Hindlimb muscle (tissue), 1 donor: ENCODE measurements around the gene HMGCS2. TPM values are rescaled to one million over a fixed set of nuclear protein-coding genes. Genes with fewer than 3 reads are reported as not detected.
"Not testable (repeated sequence)": the region's sequence is repeated elsewhere in the genome, so short reads cannot be mapped to it uniquely, and the experiment has no call there.

Experiments
- DNase-seq: peaks from one replicate; pipeline ENCODE4 v3.0.0-alpha.2; 2013
- polyA plus RNA-seq: library from polyadenylated mRNA; unstranded; fragments of 120-200 nt; gene quantifications from one replicate; pipeline ENCODE4 v1.2.1, GENCODE V29; 2013; ENCODE audit not compliant: insufficient read length

The HMGCS2 gene
- polyA plus RNA-seq, 1 donor = not detected

DNA sequence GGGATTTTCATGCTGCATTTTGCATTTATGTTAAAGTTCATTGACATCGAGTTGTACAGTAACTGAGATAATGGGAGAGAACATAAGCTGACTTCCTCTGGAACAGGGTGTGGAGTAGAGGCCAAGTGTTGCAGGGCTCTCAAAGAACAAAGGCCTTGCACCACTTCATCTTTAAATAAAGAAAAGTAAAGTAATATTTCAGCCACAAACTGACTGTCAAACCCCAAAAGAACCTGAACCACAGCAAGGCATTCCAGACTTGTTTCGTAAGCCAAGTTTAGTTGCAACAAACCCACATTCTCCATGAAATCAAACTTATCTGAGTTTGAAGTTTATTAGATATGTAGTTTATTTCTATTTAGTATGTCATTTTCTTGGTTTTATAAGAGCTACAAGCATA is 19.1 kb upstream of the HMGCS2 start:
- no peak for DNase-seq

DNA sequence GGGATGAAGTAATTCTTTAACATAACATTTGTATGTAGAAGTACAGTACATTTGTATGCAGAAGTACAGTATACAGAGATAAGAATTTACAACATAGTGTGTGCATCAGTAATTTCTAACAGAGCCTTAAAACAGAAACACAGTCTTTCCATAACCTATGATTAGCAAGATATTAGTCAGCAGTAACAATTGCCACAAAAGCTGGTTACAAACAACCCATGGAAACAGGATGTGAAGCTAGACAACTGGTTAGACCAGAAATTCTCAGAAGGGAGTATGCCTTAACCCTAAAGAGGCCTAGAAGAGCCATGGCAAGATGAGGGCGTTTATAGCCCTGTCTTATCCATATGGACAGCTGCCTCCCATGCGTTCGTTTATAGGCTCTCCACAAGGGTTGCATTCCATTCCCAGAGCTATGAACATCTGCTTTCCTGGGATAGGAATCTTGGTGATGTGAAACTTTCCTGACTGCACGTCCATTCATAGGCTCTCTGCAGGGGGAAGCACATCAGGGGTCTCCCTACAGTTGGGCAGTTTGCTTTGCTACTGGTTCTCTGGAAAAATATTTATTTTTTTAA is 17.9 kb upstream of the HMGCS2 start:
- not testable (repeated sequence) for DNase-seq

DNA sequence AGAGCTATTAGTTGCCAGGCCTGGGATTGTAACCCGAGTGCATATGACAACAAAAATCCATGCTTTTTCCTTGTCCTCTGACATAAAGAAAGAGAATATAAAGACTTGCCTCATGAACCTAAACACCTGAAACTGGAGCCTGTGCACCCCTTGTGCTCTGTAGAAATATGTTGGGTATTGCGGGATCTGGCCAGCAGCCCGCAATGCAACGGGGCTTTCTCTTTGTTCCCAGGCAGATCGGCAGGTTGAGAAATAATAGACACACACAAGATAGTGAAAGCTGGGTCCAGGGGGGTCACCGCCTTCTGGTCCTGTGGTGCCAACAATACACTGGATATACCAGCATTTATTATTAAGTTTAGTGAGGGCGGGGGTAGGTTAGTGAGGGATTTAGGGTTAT is 17.3 kb upstream of the HMGCS2 start:
- not testable (repeated sequence) for DNase-seq

DNA sequence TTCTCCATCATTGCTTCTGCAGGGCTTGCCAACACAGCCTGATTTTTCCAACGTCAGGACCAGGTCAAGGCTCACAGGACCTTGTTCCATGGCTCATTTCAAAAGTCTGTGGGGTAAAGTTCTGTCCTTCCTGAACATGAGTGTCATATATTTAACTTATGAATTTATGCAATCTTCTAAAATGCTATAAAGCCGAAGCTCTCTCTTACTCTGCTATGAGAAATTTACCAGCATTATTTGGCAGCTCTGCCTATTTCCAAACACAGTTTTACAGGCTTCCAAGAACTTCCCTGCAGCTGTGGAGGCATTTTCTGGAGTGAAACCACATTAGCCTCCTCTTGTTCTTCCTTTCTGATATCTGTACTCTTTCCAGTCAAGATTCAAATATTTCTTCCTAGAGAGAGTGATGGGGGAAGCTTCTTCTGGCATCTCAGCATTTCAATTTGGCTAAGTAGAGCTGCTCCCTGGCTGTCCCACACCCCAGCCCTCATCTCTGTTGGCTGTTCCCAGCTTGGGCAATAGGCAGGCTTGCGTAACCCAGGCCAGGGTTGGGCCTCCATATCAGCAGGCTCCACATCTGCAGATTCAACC is 15.6 kb upstream of the HMGCS2 start:
- no peak for DNase-seq

DNA sequence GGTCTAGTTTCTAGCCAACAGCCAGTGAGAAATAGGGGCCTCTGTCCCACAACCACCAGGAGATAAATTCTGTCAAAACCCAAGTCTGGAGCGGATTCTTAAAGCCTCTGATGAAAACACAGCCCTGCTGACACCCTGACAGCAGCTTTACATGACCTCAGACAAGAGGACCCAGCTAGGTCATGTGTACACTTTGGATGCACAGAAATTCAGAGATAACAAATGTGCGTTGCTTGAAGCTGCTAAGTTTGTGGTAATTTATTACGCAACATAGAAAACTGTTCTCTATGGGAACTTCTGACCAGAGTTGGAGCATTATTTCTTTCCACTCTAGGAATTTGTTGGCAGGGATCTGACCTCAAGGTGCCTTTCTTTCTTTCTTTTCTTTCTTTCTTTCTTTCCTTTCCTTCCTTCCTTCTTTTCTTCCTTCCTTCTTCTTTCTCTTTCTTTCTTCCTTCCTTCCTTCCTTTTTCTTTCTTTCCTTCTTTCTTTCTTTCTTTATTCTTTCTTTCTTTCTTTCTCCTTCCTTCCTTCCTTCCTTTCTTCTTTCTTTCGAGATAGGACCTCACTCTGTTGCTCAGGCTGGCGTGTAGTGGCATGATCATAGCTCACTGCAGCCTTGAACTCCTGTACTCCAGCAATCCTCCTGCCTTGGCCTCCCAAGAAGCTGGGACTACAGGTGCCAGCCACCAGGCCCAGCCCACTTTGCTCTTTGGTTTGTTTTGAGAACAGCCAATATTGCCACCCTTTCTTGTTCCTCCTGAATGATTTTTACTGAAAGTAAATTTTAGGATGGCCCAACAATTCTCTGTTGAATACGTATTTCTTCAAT is 14.9 kb upstream of the HMGCS2 start:
- DNase-seq = no peak

DNA sequence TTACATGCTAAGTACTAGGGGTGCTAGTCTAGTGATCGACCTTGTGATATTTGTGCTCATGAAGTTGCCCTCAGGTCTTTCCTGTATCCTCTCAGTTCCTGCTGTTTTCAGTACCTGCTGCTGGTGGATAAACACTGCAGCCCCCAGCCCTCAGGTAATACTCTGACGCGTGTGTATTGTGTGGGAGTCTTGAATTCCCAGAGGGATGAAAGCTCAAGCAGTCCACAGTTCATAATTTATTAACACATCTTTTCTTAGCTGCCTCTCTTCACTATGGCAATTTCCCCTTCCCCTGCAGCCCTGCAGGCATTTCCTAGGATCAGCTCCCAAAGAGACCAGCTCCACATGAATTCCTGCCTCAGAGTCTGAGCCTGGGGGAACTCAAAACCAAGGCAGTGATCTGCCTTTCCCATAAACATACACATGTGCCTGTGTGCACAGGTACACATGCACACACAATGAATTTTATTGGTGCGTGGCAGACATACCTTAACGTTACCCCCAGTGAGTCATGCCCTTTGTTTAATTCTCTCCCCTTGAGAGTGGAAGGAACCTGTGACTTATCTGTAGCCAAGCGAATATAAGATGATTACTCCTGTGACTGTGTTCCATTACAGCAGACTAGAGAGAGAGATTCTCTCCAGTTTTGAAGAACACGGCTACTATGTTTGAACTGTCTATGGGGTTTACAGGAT is 14.1 kb upstream of the HMGCS2 start:
- DNase-seq = no peak

DNA sequence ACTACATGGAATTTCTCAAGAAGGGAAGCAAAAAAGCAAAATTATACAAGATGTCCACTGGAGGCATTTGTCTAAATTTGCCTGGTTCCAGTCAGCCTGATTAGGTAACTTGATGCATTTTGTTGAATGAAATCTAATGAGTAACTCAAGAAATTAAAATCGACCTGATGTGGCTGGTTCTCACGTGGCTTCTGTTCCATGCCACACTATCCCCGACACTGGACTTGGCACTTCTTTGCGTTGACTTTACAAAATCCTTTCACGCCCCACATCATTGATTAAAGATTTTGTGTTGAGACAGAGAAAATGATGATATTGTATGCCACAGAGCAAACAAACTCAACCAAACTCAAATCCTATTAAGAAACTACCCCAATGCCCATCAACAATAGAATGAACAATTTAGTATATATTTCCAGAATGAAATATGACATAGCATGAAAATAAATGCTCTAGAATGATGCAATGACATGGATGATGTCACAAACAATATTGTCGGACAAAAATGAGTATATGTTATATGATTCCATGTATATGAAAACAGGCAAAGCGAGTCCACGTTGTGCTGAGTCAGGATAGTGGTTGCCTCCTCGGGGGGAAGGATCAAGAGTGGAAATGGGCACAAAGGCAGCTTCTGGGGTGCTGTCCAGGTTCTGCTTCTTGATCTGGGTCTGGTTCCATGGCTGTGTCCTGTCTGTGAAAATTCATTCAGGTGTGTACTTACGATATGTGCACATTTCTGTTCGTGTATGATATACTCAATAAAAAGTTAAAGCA is 12.9 kb upstream of the HMGCS2 start:
- DNase-seq = no peak

DNA sequence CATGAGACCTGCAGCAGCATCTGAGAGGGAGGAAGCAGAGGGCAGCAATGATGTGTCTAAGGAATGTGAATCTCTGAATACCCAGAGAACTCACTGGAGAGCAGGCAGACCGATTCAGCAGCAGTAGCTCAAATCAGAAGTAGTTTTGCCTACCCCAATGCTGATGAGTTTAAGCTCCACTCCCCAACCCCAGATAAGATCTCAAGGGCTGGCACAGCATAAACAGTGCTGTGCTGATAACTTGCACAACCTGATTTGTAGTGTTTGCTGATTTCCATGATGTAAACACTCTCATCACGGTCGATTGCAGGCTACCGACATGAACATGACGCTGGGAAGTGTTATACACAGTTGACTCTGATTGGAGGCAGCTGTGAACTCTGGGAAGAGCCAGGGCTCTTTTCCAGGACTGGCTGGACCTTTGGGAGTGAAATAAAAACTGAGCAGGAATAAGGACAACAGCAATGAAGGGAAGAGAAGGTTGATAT is 11.2 kb upstream of the HMGCS2 start:
- DNase-seq = peak; percentile 73

DNA sequence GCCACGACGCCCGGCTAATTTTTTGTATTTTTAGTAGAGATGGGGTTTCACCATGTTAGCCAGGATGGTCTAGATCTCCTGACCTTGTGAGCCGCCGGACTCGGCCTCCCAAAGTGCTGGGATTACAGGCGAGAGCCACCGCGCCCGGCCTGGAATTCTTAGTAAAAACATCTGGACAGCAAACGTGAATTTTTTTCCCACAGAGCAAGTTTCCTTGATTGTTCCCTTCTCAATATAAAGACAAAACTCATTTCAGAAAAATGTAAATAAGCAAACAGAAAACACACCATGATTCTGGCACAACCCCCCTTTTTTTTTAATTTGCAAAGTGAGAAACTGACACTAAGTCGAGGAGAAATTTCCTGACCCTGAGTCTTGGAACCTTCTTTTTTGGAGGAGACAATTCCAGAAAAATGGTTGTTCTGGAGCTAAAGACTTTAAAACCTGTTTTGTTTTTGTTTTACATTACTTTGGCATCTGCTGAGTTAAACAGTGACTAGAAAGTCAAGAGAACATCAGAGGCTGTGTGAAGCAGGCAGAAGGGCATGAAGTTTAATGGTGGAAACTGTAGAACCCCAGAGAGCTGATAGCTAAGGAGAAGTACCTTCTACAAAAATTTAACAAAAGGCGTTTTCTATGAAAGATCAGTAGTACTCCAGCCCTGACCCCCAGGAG is 10.3 kb upstream of the HMGCS2 start:
- no peak for DNase-seq

DNA sequence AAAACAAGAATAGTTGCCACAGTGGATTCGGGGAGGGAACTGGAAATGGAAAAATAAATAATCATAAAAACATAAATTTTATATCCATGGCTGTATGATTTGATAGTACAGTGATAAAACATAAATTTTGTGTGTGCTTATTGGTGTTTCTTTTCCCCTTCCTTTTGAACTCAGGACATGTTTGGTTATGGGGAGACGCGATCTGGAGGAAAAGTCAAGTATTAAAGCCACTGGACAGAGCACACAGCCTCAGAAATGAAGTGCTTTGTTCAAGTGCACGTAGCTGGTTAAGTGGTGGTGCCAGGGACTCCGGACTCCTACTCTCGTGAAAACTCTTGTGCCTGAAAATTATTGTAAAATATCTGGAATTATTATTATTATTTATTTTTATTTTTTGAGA is 9.7 kb upstream of the HMGCS2 start:
- no peak for DNase-seq

DNA sequence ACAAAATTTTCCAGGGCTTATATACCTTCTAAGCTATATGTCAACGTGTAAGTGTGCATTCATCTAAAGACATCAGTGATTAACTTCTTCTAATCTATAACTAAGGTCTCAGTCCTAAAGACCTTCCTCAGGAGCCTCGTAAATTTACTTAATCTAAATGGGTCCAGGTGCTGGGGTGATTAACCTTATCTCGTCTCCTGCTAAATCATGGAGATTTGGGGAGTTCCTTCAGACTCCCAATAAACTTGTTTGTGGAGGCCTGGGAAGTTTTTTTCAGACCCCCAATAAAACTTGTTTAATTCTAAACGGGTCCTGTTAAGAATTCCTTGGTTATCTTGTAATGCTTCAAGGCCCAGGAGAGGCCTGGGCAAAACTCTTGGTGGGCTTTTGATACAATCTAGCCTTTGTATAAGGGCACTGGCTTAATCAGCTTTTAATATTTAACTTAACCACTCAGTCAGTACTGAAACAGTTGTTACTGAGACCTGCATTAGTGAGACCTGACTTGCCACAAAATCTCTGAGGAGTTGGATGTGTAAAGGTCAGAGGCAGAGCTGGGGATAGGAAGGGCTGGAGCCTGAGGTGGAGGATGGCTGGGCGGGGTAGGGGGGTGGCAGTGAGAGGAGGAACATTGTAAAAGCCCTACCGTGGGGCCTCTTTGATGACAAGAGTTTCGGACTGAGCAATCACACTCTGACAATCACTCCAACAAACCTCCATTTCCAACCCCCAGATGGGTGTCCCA is 6.2 kb upstream of the HMGCS2 start:
- DNase-seq = no peak

DNA sequence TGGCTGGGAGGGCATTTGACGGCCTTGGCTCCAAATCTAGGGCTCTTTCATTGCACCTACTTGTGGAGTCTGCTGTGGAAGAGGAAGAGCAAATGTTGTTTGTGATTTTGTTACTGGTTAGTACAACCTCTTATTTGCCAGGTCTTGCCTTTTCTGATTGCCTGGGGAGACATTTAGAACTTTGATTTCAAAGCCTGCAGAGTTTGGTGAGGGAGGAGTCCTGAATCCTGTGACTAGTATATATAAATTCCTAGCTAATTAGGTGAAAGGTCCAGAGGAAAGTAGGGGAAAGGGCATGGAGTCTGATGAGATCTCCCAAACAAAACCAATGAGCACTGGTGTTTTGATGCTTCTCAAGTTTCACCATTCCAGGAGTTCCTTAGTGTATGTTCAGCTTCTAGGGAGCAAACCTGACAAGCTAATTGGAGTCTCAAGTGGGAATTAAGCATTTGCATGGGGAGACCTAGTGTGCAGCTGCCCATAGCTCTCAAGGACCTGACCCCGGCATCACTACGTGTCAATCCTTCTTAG is 5.1 kb upstream of the HMGCS2 start:
- DNase-seq = no peak

DNA sequence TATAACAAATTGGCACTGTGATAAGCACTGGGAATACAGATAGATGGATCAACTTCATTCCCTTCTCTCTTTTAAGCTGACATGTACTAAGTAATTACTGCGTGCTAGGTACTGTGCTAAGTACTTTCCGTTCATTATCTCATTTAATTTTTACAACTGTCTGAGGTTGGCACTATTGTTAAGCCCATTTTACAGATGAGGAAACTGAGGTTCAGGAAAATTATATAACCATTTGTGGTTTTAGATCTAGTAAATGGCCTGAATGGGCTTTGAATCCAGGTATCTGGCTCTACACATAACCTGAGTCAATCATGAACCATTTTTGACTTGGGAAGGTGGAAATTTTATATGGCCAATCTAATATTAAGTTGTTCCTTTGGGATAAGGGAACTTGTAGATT is 3.6 kb upstream of the HMGCS2 start:
- DNase-seq = no peak

DNA sequence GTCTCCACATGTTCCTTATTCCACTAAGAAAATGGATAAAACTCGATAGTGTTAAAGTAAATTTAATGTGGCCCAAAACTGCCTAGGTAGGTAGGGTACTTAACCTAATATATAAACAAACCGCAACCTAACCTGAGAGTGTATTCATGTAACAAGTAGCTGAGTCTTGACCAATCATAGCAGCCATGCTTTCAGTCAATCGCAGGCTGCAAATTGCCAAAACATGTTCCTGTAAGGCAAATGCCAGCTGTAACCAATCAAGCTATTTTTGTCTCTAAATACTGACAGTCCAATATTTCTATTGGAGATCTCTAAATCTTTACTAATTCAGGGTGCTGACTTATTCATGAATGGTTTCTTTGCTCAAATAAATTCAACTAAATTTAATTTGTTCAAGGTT is 3.1 kb upstream of the HMGCS2 start:
- DNase-seq = no peak

DNA sequence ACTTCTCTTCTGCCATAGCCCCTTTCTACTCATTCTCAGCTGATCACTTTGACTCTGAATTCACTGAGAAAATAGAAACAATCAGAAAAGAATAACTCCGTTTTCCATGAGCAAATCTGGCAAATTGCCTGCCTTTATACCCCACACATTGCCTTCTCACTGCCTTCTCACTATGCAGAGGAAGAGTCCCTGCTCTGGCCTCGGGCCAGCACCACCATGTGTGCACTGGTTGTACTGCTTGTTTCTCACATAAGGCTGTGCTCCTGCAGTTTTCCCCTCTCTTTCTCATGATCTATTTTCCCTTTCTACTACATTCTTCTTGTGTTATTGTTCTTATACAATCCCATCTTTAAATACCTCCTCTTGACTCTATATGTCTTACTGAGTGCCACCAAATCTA is 2.3 kb upstream of the HMGCS2 start:
- no peak for DNase-seq

DNA sequence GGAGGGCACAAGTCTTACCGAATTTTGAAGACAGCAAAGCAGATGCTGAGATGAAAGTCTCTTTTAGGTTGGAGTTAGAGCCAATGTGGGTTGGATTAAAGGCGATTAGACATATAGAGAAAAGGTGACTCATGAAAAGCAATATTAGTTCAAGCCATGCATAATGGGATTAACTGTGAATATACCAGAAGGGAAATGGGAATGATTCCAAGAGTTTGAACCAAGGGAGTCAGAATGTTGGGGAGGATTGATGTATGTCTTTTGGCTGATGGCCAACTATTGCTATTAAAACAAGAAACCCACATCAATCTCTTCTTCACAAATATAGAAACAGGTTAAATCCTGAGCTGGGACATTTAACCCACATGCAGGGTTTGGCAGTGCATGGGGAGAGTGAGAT is 1.2 kb downstream of the HMGCS2 start:
- no peak for DNase-seq

DNA sequence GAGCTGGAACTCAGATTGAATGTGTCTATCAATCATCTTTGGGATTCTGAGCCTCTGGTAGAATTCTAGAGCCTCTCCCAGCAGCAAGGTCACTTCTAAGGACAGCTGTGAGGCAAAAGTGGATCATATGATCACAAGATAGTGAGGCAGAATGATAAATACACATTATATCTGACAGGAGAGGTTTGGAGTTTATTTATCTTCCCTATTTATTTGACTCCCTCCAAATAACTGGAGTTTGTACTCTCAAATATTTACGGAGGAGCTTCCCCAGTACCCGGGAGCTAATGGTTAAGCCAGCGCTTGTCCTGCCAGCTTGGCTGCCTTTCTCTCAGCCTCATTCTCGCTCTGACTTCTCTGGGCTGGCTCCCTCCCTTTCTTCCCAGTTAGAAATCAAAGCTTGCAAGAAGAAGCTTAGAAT is 2.3 kb downstream of the HMGCS2 start:
- no peak for DNase-seq

DNA sequence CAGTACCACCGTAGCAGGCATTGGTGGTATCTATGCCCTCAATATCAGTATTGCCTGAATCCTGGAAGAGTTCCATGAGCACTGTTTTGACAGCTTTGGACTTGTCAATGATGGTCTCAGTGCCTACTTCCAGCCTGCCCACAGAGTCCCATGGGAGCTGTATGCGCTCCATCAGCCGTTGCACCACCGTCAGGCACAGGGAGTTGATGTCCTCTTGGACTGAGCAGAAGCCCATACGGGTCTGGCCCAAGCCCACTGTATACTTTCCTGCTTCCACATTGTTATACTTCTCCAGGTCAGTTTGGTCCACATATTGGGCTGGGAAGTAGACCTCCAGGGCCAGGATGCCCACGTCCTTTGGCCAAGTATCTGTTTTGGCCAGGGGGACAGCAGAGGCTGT is 4.5 kb downstream of the HMGCS2 start:
- DNase-seq = no peak

DNA sequence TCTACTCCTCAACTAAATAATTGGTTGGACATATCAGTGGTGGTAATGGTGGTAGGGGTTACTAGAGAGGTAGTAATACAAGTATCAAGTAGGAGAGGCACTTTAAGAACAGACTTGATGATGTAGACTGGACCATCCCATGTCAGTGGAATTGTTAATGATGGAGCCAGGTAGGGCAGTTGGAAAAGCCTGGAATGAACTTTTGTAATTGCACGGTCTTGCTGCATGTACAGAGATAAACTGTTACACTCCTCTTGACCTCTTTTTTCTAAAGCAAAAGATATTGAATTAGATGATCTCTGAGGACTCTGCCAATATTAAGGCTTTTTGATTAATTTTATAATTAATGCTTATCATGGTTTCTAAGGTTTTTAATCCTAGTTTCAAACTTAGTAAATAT is 5.8 kb downstream of the HMGCS2 start:
- no peak for DNase-seq

DNA sequence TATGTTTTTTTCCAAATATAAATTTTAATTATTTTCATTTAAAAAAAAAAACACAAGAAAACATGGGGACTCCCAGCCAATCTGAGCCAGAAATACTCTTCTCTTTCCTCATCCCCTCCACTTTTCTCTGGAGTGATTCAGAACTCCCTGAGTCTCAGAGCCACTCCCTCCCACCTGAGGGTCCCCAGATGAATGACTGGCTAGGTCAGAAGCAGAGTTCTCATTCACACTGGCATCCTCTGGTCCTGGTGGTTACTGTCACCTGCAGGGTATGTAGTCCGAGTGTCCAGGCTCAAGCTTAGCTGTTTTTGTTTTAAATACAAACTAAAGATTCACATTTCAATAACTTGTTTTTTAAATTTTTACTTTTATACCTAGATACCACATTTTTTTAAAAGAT is 6.3 kb downstream of the HMGCS2 start:
- no peak for DNase-seq

DNA sequence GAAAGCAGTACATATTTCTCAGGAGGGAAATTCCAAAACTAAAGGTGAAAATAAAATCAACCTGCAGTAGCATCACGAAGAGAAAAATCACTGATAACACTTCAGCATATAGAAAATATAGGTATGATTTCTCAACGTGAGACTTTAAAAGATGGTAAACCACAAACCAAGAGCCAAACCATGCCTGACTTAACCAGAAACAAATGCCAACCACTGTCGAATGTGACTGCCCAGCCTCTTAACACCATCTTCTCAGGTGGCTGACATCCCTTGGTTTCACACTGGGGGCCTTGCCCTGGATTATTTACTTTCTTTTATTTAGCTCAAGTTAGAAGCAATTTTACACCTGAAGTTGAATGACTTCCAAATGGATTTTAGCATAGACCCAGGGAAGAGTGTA is 10.1 kb downstream of the HMGCS2 start:
- no peak for DNase-seq
